ENCODE data around the gene LRRC70.

Gene LRRC70

DNA sequence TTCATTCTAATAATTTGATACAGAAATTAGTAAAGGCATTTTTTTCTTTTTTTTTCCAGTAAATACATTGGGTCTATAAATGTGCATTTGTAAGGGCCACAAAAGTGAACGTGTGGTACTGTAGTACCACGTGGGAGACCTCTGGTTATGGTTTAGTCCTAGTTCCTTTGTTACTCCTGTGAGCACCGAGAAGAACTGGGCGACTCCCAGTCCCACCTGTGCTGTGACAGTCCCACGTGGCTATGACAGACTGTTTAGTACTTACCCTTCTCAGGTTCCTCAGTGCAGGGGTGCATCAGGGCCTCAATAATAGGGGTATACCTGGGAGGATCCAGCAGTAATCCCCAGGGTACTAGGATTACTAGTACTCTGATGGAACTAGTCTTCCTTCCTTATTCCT lies 49.3 kb downstream of the LRRC70 start:
- DNase-seq (ENCODE audit: low read depth) = no peak
- TF ChIP-seq, protein P1, sequence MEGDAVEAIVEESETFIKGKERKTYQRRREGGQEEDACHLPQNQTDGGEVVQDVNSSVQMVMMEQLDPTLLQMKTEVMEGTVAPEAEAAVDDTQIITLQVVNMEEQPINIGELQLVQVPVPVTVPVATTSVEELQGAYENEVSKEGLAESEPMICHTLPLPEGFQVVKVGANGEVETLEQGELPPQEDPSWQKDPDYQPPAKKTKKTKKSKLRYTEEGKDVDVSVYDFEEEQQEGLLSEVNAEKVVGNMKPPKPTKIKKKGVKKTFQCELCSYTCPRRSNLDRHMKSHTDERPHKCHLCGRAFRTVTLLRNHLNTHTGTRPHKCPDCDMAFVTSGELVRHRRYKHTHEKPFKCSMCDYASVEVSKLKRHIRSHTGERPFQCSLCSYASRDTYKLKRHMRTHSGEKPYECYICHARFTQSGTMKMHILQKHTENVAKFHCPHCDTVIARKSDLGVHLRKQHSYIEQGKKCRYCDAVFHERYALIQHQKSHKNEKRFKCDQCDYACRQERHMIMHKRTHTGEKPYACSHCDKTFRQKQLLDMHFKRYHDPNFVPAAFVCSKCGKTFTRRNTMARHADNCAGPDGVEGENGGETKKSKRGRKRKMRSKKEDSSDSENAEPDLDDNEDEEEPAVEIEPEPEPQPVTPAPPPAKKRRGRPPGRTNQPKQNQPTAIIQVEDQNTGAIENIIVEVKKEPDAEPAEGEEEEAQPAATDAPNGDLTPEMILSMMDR (conservative IDR thresholded peaks at IDR 0.05; ENCODE audit: low read length) = no peak
- no peak overlapping the region for H3K4me3 ChIP-seq (ENCODE audit: low read length)
